SK-N-MC (cell line): ENCODE data around the gene NCOR1.

ENCODE experiments used
- EZH2 ChIP-seq: fragments of 200-600 bp; sonication (generic); IDR thresholded peaks from one replicate; pipeline ENCODE4 v1.6.1; 2017; ENCODE audit warnings: antibody characterized with exemption
- FOXP2 ChIP-seq: optimal IDR thresholded peaks from 2 replicates; pipeline ENCODE3; 2011; ENCODE audit warnings: mild to moderate bottlenecking, moderate library complexity; ENCODE audit not compliant: insufficient read depth; ENCODE audit errors: extremely low read length, control extremely low read depth
- POLR2AphosphoS5 ChIP-seq: IDR thresholded peaks from 2 replicates; pipeline ENCODE4 v1.6.1; 2012; ENCODE audit warnings: mild to moderate bottlenecking, low read depth, low read length, borderline replicate concordance

DNA sequence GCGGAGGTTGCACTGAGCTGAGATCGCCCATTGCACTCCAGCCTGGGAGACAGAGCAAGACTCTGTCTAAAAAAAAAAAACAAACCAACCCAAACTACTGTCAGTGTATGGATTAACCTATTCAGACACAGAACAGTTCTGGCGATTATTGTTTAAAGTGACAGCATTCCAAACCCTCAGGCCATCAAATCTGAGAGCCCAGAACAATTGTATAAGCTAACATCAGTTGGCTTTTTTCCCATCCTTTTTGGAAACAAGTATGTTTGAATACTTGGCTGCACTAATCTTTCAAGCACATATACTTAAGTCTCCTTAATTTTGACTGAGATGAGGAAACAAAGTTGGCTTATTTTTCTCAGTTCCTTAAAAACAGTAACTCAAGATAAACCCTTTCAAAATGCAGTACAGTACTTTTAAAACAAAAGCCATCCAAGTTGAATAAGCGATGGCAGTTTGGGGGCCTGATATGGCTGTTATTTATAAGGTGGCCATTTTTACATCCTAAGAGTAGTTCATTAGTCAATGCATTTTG, 217.2 kb downstream of the NCOR1 start:
- TF ChIP-seq POLR2AphosphoS5 (no peak), EZH2 (no peak), FOXP2 (no peak)
